ENCODE results near the gene TMBIM6.

GRCh38 chr12:49767333-49767732, 26.0 kb downstream of the TMBIM6 start:
- TF ChIP-seq CTCF (IDR thresholded peaks at IDR 0.05): no peak
- no peak for TF ChIP-seq POLR2A (IDR thresholded peaks at IDR 0.05)
